Smooth muscle cell (in vitro differentiated cells): ENCODE data around the gene ARFRP1. TPM values are rescaled to one million over a fixed set of nuclear protein-coding genes. Genes with fewer than 3 reads are reported as not detected.

Source experiments
- DNase-seq: peaks from one replicate; lab custom pipeline; 2025; ENCODE audit not compliant: unreplicated experiment; lab: John Stamatoyannopoulos, UW
- H2AFZ ChIP-seq: fragments of 200-600 bp; sonication (generic); 2 replicates; pipeline ENCODE4 v1.6.0; 2016; ENCODE audit warnings: antibody characterized with exemption, low read depth, mild to moderate bottlenecking
- H3F3A ChIP-seq: fragments of 200-600 bp; sonication (generic); 2 replicates; pipeline ENCODE4 v1.6.0; 2017; ENCODE audit warnings: antibody characterized with exemption, low read depth
- H3K27ac ChIP-seq: fragments of 200-600 bp; sonication (generic); 2 replicates; pipeline ENCODE4 v1.5.1; 2016; ENCODE audit warnings: low read depth, mild to moderate bottlenecking
- H3K27me3 ChIP-seq: fragments of 200-600 bp; sonication (generic); 2 replicates; pipeline ENCODE4 v1.6.1; 2016; ENCODE audit warnings: low read depth, mild to moderate bottlenecking
- H3K36me3 ChIP-seq: fragments of 200-600 bp; sonication (generic); 2 replicates; pipeline ENCODE4 v1.5.1; 2016; ENCODE audit warnings: low read depth
- H3K4me1 ChIP-seq: fragments of 200-600 bp; sonication (generic); 2 replicates; pipeline ENCODE4 v1.5.1; 2016; ENCODE audit warnings: low read depth
- H3K4me2 ChIP-seq: fragments of 200-600 bp; sonication (generic); 2 replicates; pipeline ENCODE4 v1.6.0; 2016; ENCODE audit warnings: mild to moderate bottlenecking
- H3K4me3 ChIP-seq: fragments of 200-600 bp; sonication (generic); 2 replicates; pipeline ENCODE4 v1.5.1; 2016; ENCODE audit warnings: mild to moderate bottlenecking
- H3K79me2 ChIP-seq: fragments of 200-600 bp; sonication (generic); 2 replicates; pipeline ENCODE4 v1.6.0; 2016; ENCODE audit warnings: low read depth, mild to moderate bottlenecking
- H3K9ac ChIP-seq: fragments of 200-600 bp; sonication (generic); 2 replicates; pipeline ENCODE4 v1.6.0; 2016; ENCODE audit warnings: low read depth
- H3K9me3 ChIP-seq: fragments of 200-600 bp; sonication (generic); replicated peaks from 2 replicates; pipeline ENCODE4 v1.5.1; 2016; ENCODE audit warnings: low read depth
- H4K20me1 ChIP-seq: fragments of 200-600 bp; sonication (generic); 2 replicates; pipeline ENCODE4 v1.6.0; 2016; ENCODE audit warnings: low read depth
- WGBS: methylation state at CpG from one replicate; pipeline ENCODE4 v1.1.7; 2016; ENCODE audit warnings: low lambda C conversion rate; 5-methylcytosine and 5-hydroxymethylcytosine counted together
- polyA plus RNA-seq: library from polyadenylated mRNA; unstranded; fragments of >200 nt; fragmentation: Nextera tagmentation; extraction: Ambion mirVana; gene quantifications from 2 replicates; pipeline ENCODE4 v1.2.1, GENCODE V29; 2016
- total RNA-seq: library from RNA; depleted of rRNA; stranded (reverse); fragments of >200 nt; gene quantifications from 2 replicates; pipeline ENCODE4 v1.2.3, GENCODE V29; 2014
- TF ChIP-seq, protein P1 (sequence below): fragments of 200-600 bp; sonication (generic); IDR thresholded peaks from 2 replicates; pipeline ENCODE4 v1.5.1; 2017; ENCODE audit warnings: borderline replicate concordance, mild to moderate bottlenecking, antibody characterized with exemption; ENCODE audit not compliant: insufficient read depth, poor library complexity, severe bottlenecking

Gene ARFRP1
- total and polyA plus RNA-seq, 2 experiments from 2014 or later, result 11.8 to 42.3 TPM

- H3K4me2 ChIP-seq, result no peak overlapping the region
- no peaks in the 10 kb centered on the region for H3K79me2 ChIP-seq
- TF ChIP-seq, protein P1, sequence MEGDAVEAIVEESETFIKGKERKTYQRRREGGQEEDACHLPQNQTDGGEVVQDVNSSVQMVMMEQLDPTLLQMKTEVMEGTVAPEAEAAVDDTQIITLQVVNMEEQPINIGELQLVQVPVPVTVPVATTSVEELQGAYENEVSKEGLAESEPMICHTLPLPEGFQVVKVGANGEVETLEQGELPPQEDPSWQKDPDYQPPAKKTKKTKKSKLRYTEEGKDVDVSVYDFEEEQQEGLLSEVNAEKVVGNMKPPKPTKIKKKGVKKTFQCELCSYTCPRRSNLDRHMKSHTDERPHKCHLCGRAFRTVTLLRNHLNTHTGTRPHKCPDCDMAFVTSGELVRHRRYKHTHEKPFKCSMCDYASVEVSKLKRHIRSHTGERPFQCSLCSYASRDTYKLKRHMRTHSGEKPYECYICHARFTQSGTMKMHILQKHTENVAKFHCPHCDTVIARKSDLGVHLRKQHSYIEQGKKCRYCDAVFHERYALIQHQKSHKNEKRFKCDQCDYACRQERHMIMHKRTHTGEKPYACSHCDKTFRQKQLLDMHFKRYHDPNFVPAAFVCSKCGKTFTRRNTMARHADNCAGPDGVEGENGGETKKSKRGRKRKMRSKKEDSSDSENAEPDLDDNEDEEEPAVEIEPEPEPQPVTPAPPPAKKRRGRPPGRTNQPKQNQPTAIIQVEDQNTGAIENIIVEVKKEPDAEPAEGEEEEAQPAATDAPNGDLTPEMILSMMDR, result no peak
- no peak for DNase-seq
- H3K9ac ChIP-seq, result no peak overlapping the region
- H3K36me3 ChIP-seq, result no peaks in the 10 kb centered on the region
- WGBS, result 97% methylated on average over 7 of the region's 16 CpGs
- H3K27ac ChIP-seq, result no peak overlapping the region
- no peak overlapping the region for H3K4me3 ChIP-seq
- H3K27me3 ChIP-seq, result no peaks in the 10 kb centered on the region
- H3K9me3 ChIP-seq, result no peaks in the 10 kb centered on the region
- H2AFZ ChIP-seq, result no peak overlapping the region
- H4K20me1 ChIP-seq, result no peaks in the 10 kb centered on the region
- H3K4me1 ChIP-seq, result no peaks in the 10 kb centered on the region
- H3F3A ChIP-seq, result no peaks in the 10 kb centered on the region
Observed at GRCh38 chr20:63667858-63668257, 39.9 kb downstream of the ARFRP1 start.

- Histone ChIP-seq H3K9ac (no peak overlapping the region), H3K27ac (no peak overlapping the region), H3K9me3 (no peaks in the 10 kb centered on the region), H3K79me2 (no peaks in the 10 kb centered on the region), H2AFZ (no peak overlapping the region), H3K4me3 (no peak overlapping the region), H3K27me3 (no peaks in the 10 kb centered on the region), H3K4me1 (no peaks in the 10 kb centered on the region), H3K4me2 (no peak overlapping the region), H4K20me1 (no peaks in the 10 kb centered on the region), H3K36me3 (no peaks in the 10 kb centered on the region), H3F3A (no peaks in the 10 kb centered on the region)
- no peak for DNase-seq
- TF ChIP-seq, protein P1, result no peak
- 96% methylated on average over 12 of the region's 14 CpGs for WGBS
Observed at GRCh38 chr20:63665708-63666107, 42.1 kb downstream of the ARFRP1 start.

GRCh38 chr20:63664861-63665594, 42.7 kb downstream of the ARFRP1 start:
- Histone ChIP-seq H3K9me3 (no peaks in the 10 kb centered on the region), H3K4me2 (no peak overlapping the region), H3K27me3 (no peaks in the 10 kb centered on the region), H3K4me1 (no peaks in the 10 kb centered on the region), H3K4me3 (no peak overlapping the region), H3F3A (no peaks in the 10 kb centered on the region), H2AFZ (no peak overlapping the region), H3K79me2 (no peaks in the 10 kb centered on the region), H3K9ac (no peak overlapping the region), H3K36me3 (no peaks in the 10 kb centered on the region), H4K20me1 (no peaks in the 10 kb centered on the region), H3K27ac (no peak overlapping the region)
- 95% methylated on average over 12 of the region's 18 CpGs for WGBS
- DNase-seq, result no peak
- TF ChIP-seq, protein P1, result no peak
